HG02852 (cell line): ENCODE measurements around the gene NUP98.
"Not testable (repeated sequence)": the region's sequence is repeated elsewhere in the genome, so short reads cannot be mapped to it uniquely, and the experiment has no call there.

ENCODE experiments used
- ATAC-seq: cut with Tn5 transposase; IDR thresholded peaks from one replicate; pipeline ENCODE4 v1.9.1; 2021; ENCODE audit warnings: mild to moderate bottlenecking, moderate library complexity; ENCODE audit not compliant: unreplicated experiment

Gene NUP98

GRCh38 chr11:3679077-3679476, 118.3 kb downstream of the NUP98 start:
- no peak for ATAC-seq

GRCh38 chr11:3675971-3676370, 121.4 kb downstream of the NUP98 start:
- no peak for ATAC-seq

- ATAC-seq, result no peak
Observed at GRCh38 chr11:3674189-3674588, 123.2 kb downstream of the NUP98 start.

- no peak for ATAC-seq
Observed at GRCh38 chr11:3671334-3672254, 125.8 kb downstream of the NUP98 start, which contains the start of gene CHRNA10. Gene CHRNA10, minus strand, starts transcription at chr11:3671384. Its CDS starts 72 bp downstream, at chr11:3671312.

- no peak for ATAC-seq
Observed at GRCh38 chr11:3669742-3670183, 127.6 kb downstream of the NUP98 start.

- ATAC-seq, result no peak
Observed at GRCh38 chr11:3669128-3669527, 128.2 kb downstream of the NUP98 start.

GRCh38 chr11:3667149-3668035, 130.0 kb downstream of the NUP98 start:
- ATAC-seq, result no peak

- ATAC-seq, result no peak
Observed at GRCh38 chr11:3666023-3666530, 131.3 kb downstream of the NUP98 start.

GRCh38 chr11:3665336-3666022, 131.9 kb downstream of the NUP98 start:
- ATAC-seq, result no peak

GRCh38 chr11:3664032-3664630, 133.2 kb downstream of the NUP98 start:
- ATAC-seq, result no peak

- no peak for ATAC-seq
Observed at GRCh38 chr11:3662856-3663255, 134.5 kb downstream of the NUP98 start.

GRCh38 chr11:3660960-3661359, 136.4 kb downstream of the NUP98 start:
- ATAC-seq, result no peak

GRCh38 chr11:3659595-3660515, 137.5 kb downstream of the NUP98 start:
- no peak for ATAC-seq

GRCh38 chr11:3658252-3658651, 139.1 kb downstream of the NUP98 start:
- no peak for ATAC-seq

GRCh38 chr11:3657331-3657730, 140.0 kb downstream of the NUP98 start:
- not testable (repeated sequence) for ATAC-seq

- ATAC-seq, result no peak
Observed at GRCh38 chr11:3655547-3655946, 141.8 kb downstream of the NUP98 start.

GRCh38 chr11:3652514-3652913, 144.8 kb downstream of the NUP98 start:
- not testable (repeated sequence) for ATAC-seq

- not testable (repeated sequence) for ATAC-seq
Observed at GRCh38 chr11:3649374-3649773, 148.0 kb downstream of the NUP98 start.

- not testable (repeated sequence) for ATAC-seq
Observed at GRCh38 chr11:3648843-3649242, 148.5 kb downstream of the NUP98 start.
